ENCODE results near the gene KIF19.

Gene KIF19

GRCh38 chr17:74297941-74298340 is 28.1 kb upstream of the KIF19 start:
- no peak overlapping the region for H3K4me3 ChIP-seq (replicated peaks; ENCODE audit: low read depth, low read length)
- no peak for DNase-seq (ENCODE audit: extremely low read depth, insufficient read length)
- no peaks in the 10 kb centered on the region for H3K27me3 ChIP-seq (replicated peaks; ENCODE audit: control insufficient read depth, insufficient read depth, low read length)
- no peaks in the 10 kb centered on the region for H3K36me3 ChIP-seq (ENCODE audit: control insufficient read depth, insufficient read depth, low read length)
- no peak for TF ChIP-seq CTCF (IDR thresholded peaks at IDR 0.05; ENCODE audit: insufficient read depth, low read length, poor library complexity, severe bottlenecking)

- no peak for TF ChIP-seq CTCF (IDR thresholded peaks at IDR 0.05; ENCODE audit: insufficient read depth, low read length, poor library complexity, severe bottlenecking)
- H3K36me3 ChIP-seq (ENCODE audit: control insufficient read depth, insufficient read depth, low read length): no peaks in the 10 kb centered on the region
- no peaks in the 10 kb centered on the region for H3K27me3 ChIP-seq (replicated peaks; ENCODE audit: control insufficient read depth, insufficient read depth, low read length)
- no peak overlapping the region for H3K4me3 ChIP-seq (replicated peaks; ENCODE audit: low read depth, low read length)
- no peak for DNase-seq (ENCODE audit: extremely low read depth, insufficient read length)
Observed at GRCh38 chr17:74298778-74299177, 27.2 kb upstream of the KIF19 start.

- no peak for TF ChIP-seq CTCF (IDR thresholded peaks at IDR 0.05; ENCODE audit: insufficient read depth, low read length, poor library complexity, severe bottlenecking)
- no peaks in the 10 kb centered on the region for H3K27me3 ChIP-seq (replicated peaks; ENCODE audit: control insufficient read depth, insufficient read depth, low read length)
- no peak for DNase-seq (ENCODE audit: extremely low read depth, insufficient read length)
Observed at GRCh38 chr17:74299226-74300009, 26.6 kb upstream of the KIF19 start.

GRCh38 chr17:74303305-74303704 is 22.7 kb upstream of the KIF19 start:
- no peak for DNase-seq (ENCODE audit: extremely low read depth, insufficient read length)
- Histone ChIP-seq H3K27me3 (replicated peaks; ENCODE audit: control insufficient read depth, insufficient read depth, low read length) (no peaks in the 10 kb centered on the region; the same call in 1 of the 2 replicates), H3K4me3 (replicated peaks; ENCODE audit: low read depth, low read length) (no peak overlapping the region), H3K36me3 (ENCODE audit: control insufficient read depth, insufficient read depth, low read length) (no peaks in the 10 kb centered on the region)
- TF ChIP-seq CTCF (IDR thresholded peaks at IDR 0.05; ENCODE audit: insufficient read depth, low read length, poor library complexity, severe bottlenecking): no peak

More at GRCh38 chr17:74299226-74300009, 26.6 kb upstream of the KIF19 start:
- H3K36me3 ChIP-seq (ENCODE audit: control insufficient read depth, insufficient read depth, low read length): no peaks in the 10 kb centered on the region
- H3K4me3 ChIP-seq (replicated peaks; ENCODE audit: low read depth, low read length): no peak overlapping the region

- Histone ChIP-seq H3K27me3 (replicated peaks; ENCODE audit: control insufficient read depth, insufficient read depth, low read length) (no peaks in the 10 kb centered on the region; the same call in none of the 2 replicates), H3K4me3 (replicated peaks; ENCODE audit: low read depth, low read length) (no peak overlapping the region), H3K36me3 (ENCODE audit: control insufficient read depth, insufficient read depth, low read length) (no peaks in the 10 kb centered on the region)
- no peak for TF ChIP-seq CTCF (IDR thresholded peaks at IDR 0.05; ENCODE audit: insufficient read depth, low read length, poor library complexity, severe bottlenecking)
- DNase-seq (ENCODE audit: extremely low read depth, insufficient read length): no peak
Observed at GRCh38 chr17:74304184-74304583, 21.8 kb upstream of the KIF19 start.
